ENCODE measurements around the gene ABCC4. TPM values are rescaled to one million over a fixed set of nuclear protein-coding genes. Genes with fewer than 3 reads are reported as not detected.

ABCC4 gene
- total and polyA plus RNA-seq, 9 of the 15 experiments (the other 6 are each of a cell fraction or from before 2014, with no cell fraction given) = 9.4 to 46.1 (median 25.4) TPM

- TF ChIP-seq ZBTB11 (CRISPR knock-in tag; IDR thresholded peaks at IDR 0.05) = no peak
- no peak for TF ChIP-seq IFI16 (CRISPR knock-in tag; IDR thresholded peaks at IDR 0.05)
- TF ChIP-seq TEAD2 (tag; IDR thresholded peaks at IDR 0.05) = no peak
- TF ChIP-seq THRA (IDR thresholded peaks at IDR 0.05) = no peak
- TF ChIP-seq ATF3 (IDR thresholded peaks at IDR 0.05) = no peak
- TF ChIP-seq ATF3 (CRISPR knock-in tag; conservative IDR thresholded peaks at IDR 0.05) = no peak
Measured at GRCh38 chr13:95030821-95031343, 270.4 kb downstream of the ABCC4 start (continued).

Data from K562 (cell line).